HG03045 (cell line): ENCODE measurements around the gene NPBWR2.

Experiments used
- ATAC-seq: cut with Tn5 transposase; IDR thresholded peaks from one replicate; pipeline ENCODE4 v1.9.1; 2021; ENCODE audit warnings: mild to moderate bottlenecking, moderate library complexity; ENCODE audit not compliant: unreplicated experiment

NPBWR2 gene

DNA sequence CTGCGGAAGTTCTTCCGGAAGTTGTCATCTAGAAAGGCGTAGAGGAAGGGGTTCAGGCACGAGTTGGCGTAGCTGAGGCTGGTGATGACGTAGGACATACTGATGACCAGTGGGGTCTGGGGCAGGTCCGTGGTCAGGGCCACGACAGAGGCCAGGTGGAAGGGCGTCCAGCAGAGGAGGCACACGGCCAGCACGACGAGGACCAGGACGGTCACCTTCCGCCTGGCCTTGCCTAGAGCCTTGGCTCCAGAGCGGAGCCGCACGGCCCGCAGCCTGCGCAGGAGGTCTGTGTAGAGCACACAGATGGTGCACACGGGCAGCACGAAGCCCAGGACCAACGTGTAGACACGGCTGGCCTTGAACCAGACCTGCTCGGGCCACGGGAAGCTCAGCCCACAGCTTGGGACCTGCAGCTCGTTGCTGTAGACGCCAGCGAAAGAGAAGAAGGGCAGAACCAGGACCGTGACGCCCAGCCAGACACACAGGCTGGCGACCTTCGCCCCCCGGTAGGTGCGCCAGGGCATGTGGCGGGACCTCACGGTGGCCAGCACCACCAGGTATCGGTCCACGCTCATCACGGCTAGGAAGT, 1.4 kb downstream of the NPBWR2 start:
- no peak for ATAC-seq

DNA sequence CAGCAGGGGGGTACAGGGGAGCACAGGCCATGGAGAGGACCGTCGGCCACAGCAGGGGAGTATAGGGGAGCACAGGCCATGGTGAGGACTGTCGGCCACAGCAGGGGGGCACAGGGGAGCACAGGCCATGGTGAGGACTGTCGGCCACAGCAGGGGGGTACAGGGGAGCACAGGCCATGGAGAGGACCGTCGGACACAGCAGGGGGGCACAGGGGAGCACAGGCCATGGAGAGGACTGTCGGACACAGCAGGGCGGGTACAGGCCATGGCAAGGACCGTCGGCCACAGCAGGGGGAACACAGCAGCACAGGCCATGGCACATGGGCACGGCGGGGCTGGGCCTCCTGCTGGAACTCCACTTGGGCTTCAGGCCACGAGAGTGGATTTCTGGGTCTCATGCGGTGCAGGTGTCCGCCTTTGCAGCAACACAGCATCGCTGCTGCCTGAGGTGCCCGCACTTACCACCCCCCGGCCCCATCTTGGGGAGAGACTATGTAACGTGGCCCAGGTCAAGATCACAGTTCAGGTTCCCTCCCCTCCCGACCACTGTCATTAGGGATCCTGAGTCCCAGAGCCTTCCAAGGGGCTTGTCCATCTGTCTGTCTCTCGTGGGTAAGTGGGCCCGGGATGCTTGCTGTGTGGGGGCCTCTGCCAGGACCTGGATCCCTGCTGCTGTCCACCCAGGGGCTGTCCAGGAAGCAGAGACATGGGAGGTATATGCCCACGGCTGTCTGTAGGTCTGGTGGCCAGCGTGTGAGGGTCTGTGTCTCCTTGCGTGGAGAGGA, 2.5 kb downstream of the NPBWR2 start:
- no peak for ATAC-seq

- ATAC-seq, result no peak
Measured at GRCh38 chr20:64103871-64104666, 3.3 kb downstream of the NPBWR2 start.

GRCh38 chr20:64102647-64103354, 4.6 kb downstream of the NPBWR2 start:
- no peak for ATAC-seq

DNA sequence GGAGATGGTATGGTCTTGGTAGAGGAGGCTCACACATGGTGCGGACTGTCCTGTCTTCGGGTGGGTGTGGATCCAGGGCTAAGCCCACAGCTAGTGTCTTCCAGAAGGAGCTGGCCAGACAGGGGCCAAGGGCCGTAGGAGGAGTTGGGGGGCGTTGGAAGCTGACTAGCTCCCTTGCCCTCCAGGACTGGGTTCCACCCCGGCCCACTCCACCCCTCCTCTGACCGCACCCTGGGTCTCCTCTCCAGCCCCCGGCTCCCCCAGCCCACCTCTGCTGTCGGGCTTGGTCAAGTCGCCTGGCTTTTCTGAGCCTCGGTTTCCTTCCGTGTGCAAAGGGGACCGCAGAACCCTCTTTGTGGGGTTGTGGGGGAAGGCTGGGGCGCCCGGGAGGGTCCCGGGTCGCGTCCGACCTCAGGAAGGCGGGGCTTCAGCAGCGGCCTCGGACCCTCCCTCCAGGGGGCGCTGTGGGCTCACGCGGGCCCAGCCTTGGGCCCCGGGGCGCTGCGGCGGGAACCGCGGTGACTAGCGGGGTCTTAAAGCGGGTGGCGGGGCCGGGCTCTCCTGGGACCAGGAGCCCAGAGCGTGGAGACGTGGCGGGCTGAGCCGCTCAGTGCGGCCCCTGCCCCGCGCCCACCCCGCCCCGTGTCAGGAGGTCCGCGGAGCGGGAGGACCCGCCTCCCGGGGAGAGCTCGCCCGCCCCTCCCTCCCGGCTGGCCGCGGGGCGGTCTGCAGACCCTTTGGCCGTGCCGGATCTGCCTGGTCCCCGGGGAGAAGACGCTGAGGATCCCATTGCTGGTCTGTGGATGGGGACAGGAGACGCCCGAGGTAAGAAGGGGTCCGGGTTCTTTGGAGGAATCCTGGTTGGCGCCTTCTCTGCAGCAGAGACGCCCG, 5.4 kb downstream of the NPBWR2 start:
- no peak for ATAC-seq

DNA sequence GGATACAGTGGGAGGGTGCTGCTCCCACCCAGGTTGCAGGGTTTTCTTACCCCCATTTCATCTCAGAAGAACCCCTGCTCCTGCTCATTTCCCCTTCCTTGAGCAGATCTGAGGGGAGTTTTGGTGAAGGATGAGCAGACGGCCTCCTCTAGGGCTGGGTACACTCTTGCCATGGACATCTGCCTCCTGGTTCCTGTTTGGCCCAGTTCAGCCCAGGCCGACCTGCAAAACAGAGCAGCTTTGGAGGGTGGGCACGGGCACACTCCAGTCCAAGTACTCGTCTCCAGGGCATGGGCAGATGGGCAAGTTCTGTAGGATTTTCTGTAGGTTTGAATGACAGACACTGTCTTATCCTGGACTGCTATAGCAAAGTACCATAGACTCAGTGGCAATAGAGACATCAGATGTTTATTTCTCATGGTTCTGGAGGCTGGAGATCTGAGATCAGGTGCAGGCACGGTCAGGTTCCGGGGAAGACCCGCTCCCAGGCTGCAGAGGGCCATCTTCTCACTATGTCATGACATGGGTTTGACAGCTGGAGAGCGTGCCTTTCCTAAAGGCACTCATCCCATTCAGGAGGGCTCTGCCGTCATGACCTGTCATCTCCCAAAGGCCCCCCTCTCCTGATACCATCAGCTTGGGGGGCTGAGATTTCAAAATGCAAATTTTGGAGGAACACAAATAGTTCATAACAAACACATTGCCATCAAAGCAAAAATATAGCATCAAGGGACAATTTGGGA, 6.2 kb downstream of the NPBWR2 start:
- no peak for ATAC-seq

DNA sequence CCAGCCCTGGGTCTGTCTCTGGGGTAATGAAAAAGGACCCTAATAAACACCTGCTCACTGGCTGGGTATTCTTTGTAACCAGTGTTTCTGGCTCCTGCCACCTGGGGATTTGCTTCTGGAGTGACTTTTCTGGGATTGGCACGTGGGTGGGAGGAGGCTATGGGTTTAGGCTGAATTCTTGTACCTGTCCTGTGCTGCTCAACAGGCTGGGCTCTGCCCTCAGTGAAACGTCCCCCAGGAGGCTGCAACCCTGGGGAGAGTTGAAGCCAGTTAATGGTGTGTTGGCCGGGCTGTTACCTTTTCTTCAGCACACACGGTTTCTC, 6.8 kb downstream of the NPBWR2 start:
- no peak for ATAC-seq

DNA sequence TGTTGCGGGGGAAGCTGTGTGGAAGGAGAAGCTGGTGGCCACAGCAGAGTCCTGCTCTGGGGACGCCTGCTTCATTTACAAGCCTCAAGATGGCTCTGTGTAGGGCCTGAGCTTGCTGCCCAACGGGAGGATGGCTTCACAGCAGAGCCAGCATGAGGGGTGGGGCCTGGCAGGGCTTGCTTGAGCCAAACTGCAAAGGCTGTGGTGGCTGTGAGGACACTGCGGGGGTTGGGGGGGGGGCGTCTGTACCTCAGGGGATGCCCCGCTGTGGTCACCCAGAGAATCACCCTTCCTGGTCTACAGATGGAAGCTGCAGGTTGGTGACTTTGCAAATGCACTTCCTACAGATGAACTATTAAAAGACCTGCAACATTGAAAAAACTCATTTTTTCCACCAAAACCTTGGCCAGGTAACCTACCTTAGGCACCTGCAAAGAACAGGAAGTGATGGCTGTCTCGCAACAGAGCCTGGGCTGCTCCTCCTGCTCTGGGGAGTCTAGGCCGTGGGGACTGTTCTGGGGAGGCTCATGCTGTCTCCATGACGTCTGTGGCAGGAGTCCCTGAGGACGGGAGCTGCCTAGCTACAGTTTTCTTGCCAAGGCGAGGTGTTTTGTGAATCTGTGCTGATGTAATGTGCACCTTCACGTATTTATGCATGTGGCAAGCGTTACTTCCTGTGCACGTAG, 7.3 kb downstream of the NPBWR2 start:
- ATAC-seq, result no peak

DNA sequence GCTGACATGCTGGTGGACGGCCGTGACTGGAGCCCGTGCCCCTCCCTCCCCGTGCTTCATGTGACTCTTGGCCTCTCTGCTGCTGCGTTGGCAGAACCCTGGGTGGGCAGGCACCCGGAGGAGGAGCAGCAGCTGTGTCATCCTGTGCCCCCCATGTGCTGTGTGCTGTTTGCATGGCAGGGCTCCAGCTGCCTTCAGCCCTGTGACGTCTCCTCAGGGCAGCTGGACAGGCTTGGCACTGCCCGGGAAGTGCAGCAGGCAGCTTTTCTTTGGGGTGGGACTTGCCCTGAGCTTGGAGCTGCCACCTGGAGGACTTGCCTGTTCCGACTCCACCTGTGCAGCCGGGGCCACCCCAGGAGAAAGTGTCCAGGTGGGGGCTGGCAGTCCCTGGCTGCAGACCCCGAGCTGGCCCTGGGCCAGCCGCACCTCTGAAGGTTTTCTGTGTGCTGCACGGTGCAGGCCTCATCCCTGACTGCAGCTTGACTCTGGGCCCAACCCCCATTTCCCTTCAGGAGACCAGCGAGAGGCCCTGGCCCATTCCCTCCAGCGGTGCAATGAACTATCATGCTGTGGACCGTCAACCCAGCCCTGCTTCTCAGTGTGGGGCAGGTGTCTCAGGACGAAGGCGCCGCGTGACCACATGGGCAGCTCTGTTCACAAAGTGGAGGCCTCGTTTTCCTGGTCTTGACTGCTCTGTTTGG, 8.1 kb downstream of the NPBWR2 start:
- no peak for ATAC-seq

- no peak for ATAC-seq
Measured at GRCh38 chr20:64098471-64099013, 8.8 kb downstream of the NPBWR2 start.

DNA sequence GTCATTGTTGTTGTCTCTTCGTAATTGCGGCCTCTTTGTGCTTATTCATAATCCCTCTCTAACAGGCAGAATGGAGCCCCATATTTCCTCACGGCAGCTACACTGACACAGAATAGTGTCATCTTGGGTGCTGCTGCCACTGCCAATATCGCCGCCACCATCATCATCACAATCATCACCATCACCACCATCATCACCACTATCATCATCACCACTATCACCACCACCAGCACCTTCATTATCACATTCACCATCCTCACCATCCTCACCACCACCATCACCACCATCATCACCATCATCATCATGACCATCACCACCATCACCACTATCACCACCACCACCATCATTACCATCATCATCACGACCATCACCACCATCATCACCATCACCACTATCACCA, 10.8 kb downstream of the NPBWR2 start:
- ATAC-seq, result no peak

DNA sequence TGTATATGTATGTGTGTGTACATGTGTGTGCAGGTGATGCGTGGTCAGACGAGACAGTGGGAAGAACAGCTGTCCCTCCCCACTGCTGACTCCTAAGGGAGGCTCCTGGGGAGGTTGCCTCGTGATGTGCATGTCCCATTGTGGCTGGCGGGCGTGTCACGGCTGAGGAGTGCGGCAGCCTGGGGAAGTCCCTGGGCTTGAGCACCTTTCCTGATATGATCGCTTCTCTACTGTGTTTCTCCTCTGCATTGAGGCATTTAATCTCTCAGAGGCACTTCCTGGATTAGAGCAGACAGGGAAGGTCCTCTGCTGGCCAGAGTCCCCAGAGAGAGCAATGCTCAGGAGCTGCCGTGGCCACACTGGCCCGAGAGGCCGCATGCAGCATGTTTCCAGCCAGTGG, 11.4 kb downstream of the NPBWR2 start:
- ATAC-seq, result no peak

DNA sequence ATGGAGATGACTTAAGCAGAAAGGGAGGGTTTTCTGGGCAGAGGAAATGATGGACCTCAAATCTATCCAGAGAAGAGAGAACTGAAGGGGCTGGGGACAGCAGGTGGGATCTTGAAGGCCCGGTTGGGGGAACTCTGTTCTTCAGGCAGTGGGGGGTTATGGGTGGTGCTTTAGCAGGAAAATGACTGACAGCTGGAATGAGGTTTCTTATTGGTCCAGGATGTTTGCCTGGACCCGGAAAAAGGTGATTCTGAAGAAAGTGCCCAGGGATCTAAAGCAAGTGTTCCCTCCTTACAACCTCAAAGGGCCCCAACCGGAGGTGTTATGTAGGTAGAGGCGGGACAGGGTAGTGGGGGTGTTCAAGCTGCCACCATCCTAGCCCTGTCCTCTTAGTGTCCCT, 11.9 kb downstream of the NPBWR2 start:
- no peak for ATAC-seq

DNA sequence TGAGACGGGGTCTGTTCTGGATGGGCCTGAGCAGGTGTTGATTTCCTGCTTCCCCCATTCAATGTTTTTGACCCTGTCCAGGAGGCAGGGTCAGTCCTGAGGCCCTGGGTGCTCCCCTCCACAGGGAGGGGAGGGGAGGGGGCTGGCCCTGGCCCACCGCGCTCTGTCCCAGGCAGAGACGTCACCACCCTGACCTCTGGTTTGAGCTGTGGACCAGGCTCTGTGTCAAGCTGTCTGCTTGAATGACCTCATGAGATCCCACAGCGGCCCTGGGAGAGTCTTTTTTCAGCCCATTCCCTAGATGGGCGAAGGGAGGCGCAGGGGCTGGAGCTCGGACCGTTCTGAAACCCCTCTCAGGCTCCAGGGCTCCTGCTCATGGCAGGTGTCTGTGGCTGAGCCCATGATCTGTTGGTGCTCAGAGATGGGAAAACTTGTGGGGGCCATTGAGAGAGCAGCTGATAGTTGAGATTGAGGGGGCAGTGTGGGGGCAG, 14.3 kb downstream of the NPBWR2 start:
- no peak for ATAC-seq

GRCh38 chr20:64092258-64093012, 14.9 kb downstream of the NPBWR2 start:
- ATAC-seq, result no peak

GRCh38 chr20:64091770-64092169, 15.6 kb downstream of the NPBWR2 start:
- ATAC-seq, result no peak

DNA sequence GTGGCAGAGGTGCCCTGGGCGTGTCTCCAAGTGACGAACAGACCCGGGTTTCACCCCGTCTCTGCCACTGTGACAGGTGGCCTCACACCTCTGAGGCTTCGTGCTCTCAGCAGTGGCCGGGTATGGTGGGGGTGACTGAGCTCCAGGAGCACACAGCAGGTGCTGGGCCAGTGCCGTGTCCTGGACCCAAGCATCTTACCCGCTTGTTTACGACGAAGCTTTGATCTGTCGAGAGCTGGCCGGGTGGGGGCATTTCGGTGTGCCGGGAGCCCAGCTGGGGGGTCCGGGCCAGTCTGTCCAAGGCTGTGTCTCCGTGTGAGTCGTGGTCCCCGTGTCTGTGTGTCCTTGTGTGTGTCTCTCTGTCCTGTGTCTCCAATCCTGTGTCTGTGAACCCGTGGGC, 16.0 kb downstream of the NPBWR2 start:
- ATAC-seq, result no peak
